NT2/D1 (cell line): Measurements from ENCODE around the gene RUNX1.

Experiments
- YY1 ChIP-seq: IDR thresholded peaks from 2 replicates; pipeline ENCODE4 v1.6.1; 2011; ENCODE audit not compliant: insufficient read length, insufficient read depth
- ZNF274 ChIP-seq: IDR thresholded peaks from 2 replicates; pipeline ENCODE4 v1.6.1; 2011; ENCODE audit warnings: mild to moderate bottlenecking, low read depth, low read length

GRCh38 chr21:34870246-34870645 is 178.9 kb downstream of the RUNX1 start:
- no peak for TF ChIP-seq YY1
- no peak for TF ChIP-seq ZNF274
